Muscle layer of colon (tissue), 2 donors: ENCODE measurements around the gene CLIP1.
"Not testable (repeated sequence)": the region's sequence is repeated elsewhere in the genome, so short reads cannot be mapped to it uniquely, and the experiment has no call there.

Experiments
- H3K27ac ChIP-seq: one replicate; pipeline ENCODE4 v1.7.0; 2013; ENCODE audit warnings: low read depth, mild to moderate bottlenecking, low read length, moderate library complexity
- H3K27me3 ChIP-seq, 2 donors: one replicate each; pipeline ENCODE4 v1.7.0; 2013; ENCODE audit warnings: low read length in 2 of 2, mild to moderate bottlenecking in 2 of 2; ENCODE audit not compliant: insufficient read depth in 2 of 2, control insufficient read depth in 1 of 2
- H3K36me3 ChIP-seq: one replicate; pipeline ENCODE4 v1.7.0; 2013; ENCODE audit warnings: mild to moderate bottlenecking, low read length; ENCODE audit not compliant: insufficient read depth
- H3K4me1 ChIP-seq: one replicate; pipeline ENCODE4 v1.7.0; 2013; ENCODE audit warnings: mild to moderate bottlenecking, low read length; ENCODE audit not compliant: insufficient read depth
- H3K4me3 ChIP-seq, 2 donors: one replicate each; pipeline ENCODE4 v1.7.0; 2013; ENCODE audit warnings: low read length in 2 of 2, low read depth in 1 of 2, mild to moderate bottlenecking in 1 of 2, moderate library complexity in 1 of 2
- H3K9ac ChIP-seq: one replicate; pipeline ENCODE4 v1.7.0; 2013; ENCODE audit warnings: low read length
- H3K9me3 ChIP-seq: one replicate; pipeline ENCODE4 v1.7.0; 2013; ENCODE audit warnings: mild to moderate bottlenecking, low read length
- donor health status: abdominal sarcoma.
- donor health status: Adenocarcinoma of cecum.

The CLIP1 gene

GRCh38 chr12:122427403-122427802 lies 4.9 kb upstream of the CLIP1 start:
- H3K4me3 ChIP-seq, result no peak overlapping the region
- H3K36me3 ChIP-seq, result no peaks in the 10 kb centered on the region
- no peak overlapping the region for H3K27ac ChIP-seq
- H3K27me3 ChIP-seq, result no peaks in the 10 kb centered on the region
- peaks cover 12% of the 10 kb centered on the region for H3K4me1 ChIP-seq
- H3K9ac ChIP-seq, result no peak overlapping the region
- no peaks in the 10 kb centered on the region for H3K9me3 ChIP-seq

DNA sequence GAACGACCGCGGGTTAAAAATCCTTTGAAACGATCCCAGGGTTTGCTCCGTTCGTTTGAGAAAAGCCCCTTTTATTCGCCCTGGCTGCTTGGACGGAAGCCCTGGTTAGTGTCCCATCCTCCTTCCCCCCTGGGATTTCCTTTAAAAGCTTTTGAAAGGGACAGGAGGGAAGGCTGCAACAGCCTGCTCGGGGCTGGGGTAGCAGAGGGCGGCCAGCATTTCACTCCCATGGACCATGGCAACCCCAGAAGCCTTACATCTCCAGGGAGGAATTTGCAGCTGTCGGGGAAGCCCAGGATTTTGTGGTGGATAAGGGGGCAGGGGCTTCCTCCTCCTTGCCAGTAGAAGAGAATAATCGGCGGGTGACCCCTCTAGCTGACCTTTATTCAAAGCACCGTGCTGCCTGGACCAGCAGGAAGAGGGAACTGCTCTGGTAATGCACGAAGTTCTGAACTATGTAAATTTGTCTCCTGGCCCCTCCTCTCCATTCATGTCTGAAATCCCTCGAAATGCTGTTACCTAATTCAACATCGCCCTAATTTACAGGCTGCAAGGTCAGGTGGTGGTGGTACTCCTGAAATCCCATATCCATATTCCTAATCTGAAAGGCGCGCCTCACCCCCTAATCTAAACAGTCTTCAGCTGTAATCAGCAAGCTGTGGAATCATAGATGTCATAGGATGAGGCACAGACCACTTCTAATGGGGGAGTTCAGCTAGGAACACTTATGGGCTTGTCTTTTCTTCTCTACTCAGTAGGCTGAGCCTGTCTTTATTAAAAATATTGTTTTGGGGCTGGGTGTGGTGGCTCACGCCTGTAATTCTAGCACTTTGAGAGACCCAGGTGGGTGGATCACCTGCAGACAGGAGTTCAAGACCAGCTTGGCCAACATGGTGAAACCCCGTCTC lies 1.0 kb upstream of the CLIP1 start:
- H3K27ac ChIP-seq, result peak overlapping the region; percentile 94
- H3K27me3 ChIP-seq, result no peaks in the 10 kb centered on the region
- H3K4me1 ChIP-seq, result peaks cover 36% of the 10 kb centered on the region
- peak overlapping the region; percentile 77 to 84 for H3K4me3 ChIP-seq
- H3K9ac ChIP-seq, result peak overlapping the region; percentile 99
- H3K9me3 ChIP-seq, result no peaks in the 10 kb centered on the region
- no peaks in the 10 kb centered on the region for H3K36me3 ChIP-seq

GRCh38 chr12:122422730-122423257 lies 325 bp upstream of the CLIP1 start:
- no peaks in the 10 kb centered on the region for H3K9me3 ChIP-seq
- H3K27me3 ChIP-seq, result no peaks in the 10 kb centered on the region
- no peaks in the 10 kb centered on the region for H3K36me3 ChIP-seq
- peak overlapping the region; percentile 94 for H3K27ac ChIP-seq
- H3K9ac ChIP-seq, result peak overlapping the region; percentile 99
- peak overlapping the region; percentile 77 to 84 for H3K4me3 ChIP-seq
- peaks cover 43% of the 10 kb centered on the region for H3K4me1 ChIP-seq

- H3K36me3 ChIP-seq, result no peaks in the 10 kb centered on the region
- peaks cover 43% of the 10 kb centered on the region for H3K4me1 ChIP-seq
- peak overlapping the region; percentile 61 to 76 for H3K4me3 ChIP-seq
- no peaks in the 10 kb centered on the region for H3K27me3 ChIP-seq
- peak overlapping the region; percentile 78 for H3K9ac ChIP-seq
- peak overlapping the region; percentile 100 for H3K27ac ChIP-seq
- no peaks in the 10 kb centered on the region for H3K9me3 ChIP-seq
These were observed 1.2 kb downstream of the CLIP1 start for GRCh38 chr12:122421187-122421820.

- Histone ChIP-seq H3K4me3 (peak overlapping the region; percentile 61 to 76), H3K36me3 (no peaks in the 10 kb centered on the region), H3K9me3 (no peaks in the 10 kb centered on the region), H3K9ac (peak overlapping the region; percentile 78), H3K27ac (peak overlapping the region; percentile 100), H3K27me3 (no peaks in the 10 kb centered on the region), H3K4me1 (peaks cover 43% of the 10 kb centered on the region)
These were observed 1.9 kb downstream of the CLIP1 start for GRCh38 chr12:122420471-122421162.

DNA sequence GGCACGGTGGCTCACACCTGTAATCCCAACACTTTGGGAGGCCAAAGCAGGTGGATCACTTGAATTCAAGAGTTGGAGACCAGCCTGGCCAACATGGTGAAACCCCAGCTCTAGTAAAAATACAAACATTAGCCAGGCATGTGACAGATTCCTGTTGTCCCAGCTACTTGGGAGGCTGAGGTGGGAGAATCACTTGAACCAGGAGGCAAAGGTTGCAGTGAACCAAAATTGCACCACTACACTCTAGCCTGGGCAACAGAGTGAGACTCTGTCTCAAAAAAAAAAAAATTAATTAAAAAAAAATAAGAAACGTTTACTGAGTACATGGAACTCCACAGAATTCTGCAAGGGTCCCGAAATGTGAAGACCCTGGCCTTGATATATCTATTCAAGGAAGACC lies 3.4 kb downstream of the CLIP1 start:
- H3K9ac ChIP-seq, H3K9me3 ChIP-seq, H3K36me3 ChIP-seq, H3K27me3 ChIP-seq, H3K4me3 ChIP-seq, H3K27ac ChIP-seq: not testable (repeated sequence)
- peaks cover 46% of the 10 kb centered on the region for H3K4me1 ChIP-seq

GRCh38 chr12:122415665-122416064 lies 6.8 kb downstream of the CLIP1 start:
- H3K4me3 ChIP-seq, H3K27me3 ChIP-seq, H3K9ac ChIP-seq, H3K27ac ChIP-seq, H3K36me3 ChIP-seq, H3K9me3 ChIP-seq: not testable (repeated sequence)
- peaks cover 58% of the 10 kb centered on the region for H3K4me1 ChIP-seq

DNA sequence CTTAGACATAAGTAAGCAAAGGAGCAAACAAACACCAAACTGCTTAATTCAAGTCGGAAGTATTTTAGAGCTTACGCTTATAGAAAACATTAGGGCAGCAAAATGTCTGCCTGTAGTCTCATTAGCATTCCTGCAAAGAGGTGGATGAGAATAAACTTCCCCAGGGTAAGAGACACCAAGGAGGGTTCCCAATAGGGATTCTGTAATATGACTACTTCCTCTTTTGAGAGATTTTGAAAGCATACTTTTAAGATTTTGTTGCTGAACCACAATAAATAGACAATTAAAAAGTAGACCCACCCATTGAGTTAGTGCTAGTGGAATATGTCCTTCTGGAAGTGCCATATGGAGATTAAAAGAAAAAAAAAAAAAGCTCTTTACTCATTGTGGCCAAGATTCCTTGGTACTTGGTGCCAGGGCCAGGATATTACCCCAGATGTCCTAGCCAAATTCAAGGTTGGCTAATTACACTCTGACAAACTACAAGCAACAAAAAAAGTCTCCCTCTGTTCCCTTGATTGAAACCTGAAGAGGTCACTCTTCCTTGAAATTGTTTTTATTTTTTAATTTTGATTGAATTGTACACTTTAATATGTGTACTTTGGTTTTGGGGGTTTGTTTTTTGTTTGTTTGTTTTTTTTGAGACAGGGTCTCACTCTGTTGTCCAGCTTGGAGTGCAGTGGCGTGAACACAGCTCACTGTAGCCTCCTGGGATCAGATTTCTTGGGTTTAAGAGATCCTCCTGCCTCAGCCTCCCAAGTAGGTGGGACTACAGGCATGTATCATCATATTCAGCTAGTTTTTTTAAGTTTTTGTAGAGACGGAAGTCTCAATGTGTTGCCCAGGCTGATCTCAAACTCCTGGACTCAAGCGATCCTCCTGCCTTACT lies 8.7 kb downstream of the CLIP1 start:
- peak overlapping the region; percentile 90 for H3K27ac ChIP-seq
- H3K27me3 ChIP-seq, result no peaks in the 10 kb centered on the region
- no peak overlapping the region for H3K4me3 ChIP-seq
- peaks cover 42% of the 10 kb centered on the region for H3K4me1 ChIP-seq
- H3K9ac ChIP-seq, result no peak overlapping the region
- no peaks in the 10 kb centered on the region for H3K9me3 ChIP-seq
- H3K36me3 ChIP-seq, result no peaks in the 10 kb centered on the region

DNA sequence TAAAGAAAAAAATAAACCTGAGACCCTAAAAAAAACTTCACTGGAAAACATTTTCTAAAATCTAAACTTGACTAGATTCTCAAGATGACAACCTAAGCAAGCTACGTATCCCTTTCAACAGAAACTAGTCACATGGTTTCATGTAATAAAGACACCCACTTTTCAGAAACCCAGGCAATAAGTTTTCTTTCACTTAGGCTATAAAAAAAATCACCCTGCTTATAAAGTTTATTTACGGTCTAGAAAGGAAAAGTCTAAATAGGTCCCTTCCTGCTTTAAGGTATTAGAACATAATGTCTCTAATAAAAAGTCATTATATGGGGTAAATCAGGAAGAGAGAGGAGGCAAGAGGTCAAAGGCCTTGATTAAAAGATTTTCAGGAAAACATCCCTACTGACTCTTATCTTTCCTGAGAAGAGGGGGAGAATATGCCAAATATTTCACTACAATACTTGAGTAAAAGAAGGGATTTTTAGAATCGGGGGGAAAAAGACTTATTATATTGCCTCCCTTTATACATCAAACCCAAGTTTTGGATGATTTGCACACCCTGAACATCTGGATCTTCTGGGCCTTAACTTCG lies 9.5 kb downstream of the CLIP1 start:
- Histone ChIP-seq H3K36me3 (no peaks in the 10 kb centered on the region), H3K9ac (no peak overlapping the region), H3K4me1 (peaks cover 34% of the 10 kb centered on the region), H3K9me3 (no peaks in the 10 kb centered on the region), H3K4me3 (no peak overlapping the region), H3K27ac (peak overlapping the region; percentile 90), H3K27me3 (no peaks in the 10 kb centered on the region)

GRCh38 chr12:122411537-122411936 lies 10.9 kb downstream of the CLIP1 start:
- no peaks in the 10 kb centered on the region for H3K27me3 ChIP-seq
- H3K27ac ChIP-seq, result peak overlapping the region; percentile 39
- H3K9ac ChIP-seq, result no peak overlapping the region
- no peaks in the 10 kb centered on the region for H3K9me3 ChIP-seq
- H3K4me1 ChIP-seq, result peaks cover 41% of the 10 kb centered on the region
- no peak overlapping the region for H3K4me3 ChIP-seq
- H3K36me3 ChIP-seq, result no peaks in the 10 kb centered on the region
